ENCODE measurements around the gene ALOXE3.
A peak's percentile ranks its signal among the peaks of the same experiment; 100 is the strongest.

Gene ALOXE3

DNA sequence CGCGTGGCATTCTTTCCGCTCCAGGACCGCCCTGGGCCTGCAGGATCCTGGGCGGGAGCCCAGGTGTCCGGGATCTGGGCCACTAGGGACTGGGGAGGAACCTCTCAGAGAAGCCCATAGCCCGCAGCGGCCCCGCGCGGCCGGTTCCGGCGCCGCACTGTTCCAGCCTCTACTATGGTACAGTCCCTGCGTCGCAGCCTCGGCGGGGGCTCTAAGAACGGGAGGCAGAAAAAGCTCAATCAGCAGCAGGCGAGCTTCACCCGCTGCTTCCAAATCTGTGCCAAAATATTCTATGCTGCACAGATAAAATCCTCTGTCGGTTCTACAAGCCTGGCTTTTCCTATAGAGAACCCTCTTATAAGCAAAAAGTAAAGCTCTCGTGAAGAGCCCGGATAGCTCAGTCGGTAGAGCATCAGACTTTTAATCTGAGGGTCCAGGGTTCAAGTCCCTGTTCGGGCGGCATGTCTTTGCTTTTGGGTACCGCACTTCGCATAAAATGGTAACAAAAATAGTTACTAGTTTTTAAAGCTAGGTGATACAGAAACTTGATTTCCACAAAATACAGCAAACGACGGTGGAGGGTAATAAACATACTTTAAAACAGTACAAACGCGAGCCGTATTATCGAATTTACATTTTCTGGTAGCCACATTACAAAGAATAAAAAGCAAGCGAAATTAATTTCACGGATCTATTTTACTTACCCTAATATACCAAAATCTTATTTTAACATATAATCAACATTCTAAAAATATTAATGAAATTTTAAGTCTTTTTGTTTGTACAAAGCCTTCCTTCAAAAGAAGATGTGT, 661 bp upstream of the ALOXE3 start:
- POLR2A ChIA-PET, result interaction anchor here (1.2 to 2.3 kb wide), 6 partner anchors 33 to 176 kb away, joined by 3 to 12 read pairs (median 7); partner anchors contain the start of genes BORCS6, PER1 and SLC25A35
- TF ChIP-seq, protein P1, sequence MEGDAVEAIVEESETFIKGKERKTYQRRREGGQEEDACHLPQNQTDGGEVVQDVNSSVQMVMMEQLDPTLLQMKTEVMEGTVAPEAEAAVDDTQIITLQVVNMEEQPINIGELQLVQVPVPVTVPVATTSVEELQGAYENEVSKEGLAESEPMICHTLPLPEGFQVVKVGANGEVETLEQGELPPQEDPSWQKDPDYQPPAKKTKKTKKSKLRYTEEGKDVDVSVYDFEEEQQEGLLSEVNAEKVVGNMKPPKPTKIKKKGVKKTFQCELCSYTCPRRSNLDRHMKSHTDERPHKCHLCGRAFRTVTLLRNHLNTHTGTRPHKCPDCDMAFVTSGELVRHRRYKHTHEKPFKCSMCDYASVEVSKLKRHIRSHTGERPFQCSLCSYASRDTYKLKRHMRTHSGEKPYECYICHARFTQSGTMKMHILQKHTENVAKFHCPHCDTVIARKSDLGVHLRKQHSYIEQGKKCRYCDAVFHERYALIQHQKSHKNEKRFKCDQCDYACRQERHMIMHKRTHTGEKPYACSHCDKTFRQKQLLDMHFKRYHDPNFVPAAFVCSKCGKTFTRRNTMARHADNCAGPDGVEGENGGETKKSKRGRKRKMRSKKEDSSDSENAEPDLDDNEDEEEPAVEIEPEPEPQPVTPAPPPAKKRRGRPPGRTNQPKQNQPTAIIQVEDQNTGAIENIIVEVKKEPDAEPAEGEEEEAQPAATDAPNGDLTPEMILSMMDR (IDR thresholded peaks at IDR 0.05; ENCODE audit: insufficient read depth, low read length, missing control alignments), result peak; percentile 93
- DNase-seq (ENCODE audit: low read depth, low spot score), result no peak
- CTCF ChIA-PET, result interaction anchor here (0.6 to 7.5 kb wide), 43 partner anchors 8 to 307 kb away, joined by 3 to 168 read pairs (median 6); partner anchors contain the start of genes ALOX12B, AURKB, BORCS6 and KRABD2
- peak overlapping the region; percentile 73 for H3K4me3 ChIP-seq (ENCODE audit: low read depth, low read length)

DNA sequence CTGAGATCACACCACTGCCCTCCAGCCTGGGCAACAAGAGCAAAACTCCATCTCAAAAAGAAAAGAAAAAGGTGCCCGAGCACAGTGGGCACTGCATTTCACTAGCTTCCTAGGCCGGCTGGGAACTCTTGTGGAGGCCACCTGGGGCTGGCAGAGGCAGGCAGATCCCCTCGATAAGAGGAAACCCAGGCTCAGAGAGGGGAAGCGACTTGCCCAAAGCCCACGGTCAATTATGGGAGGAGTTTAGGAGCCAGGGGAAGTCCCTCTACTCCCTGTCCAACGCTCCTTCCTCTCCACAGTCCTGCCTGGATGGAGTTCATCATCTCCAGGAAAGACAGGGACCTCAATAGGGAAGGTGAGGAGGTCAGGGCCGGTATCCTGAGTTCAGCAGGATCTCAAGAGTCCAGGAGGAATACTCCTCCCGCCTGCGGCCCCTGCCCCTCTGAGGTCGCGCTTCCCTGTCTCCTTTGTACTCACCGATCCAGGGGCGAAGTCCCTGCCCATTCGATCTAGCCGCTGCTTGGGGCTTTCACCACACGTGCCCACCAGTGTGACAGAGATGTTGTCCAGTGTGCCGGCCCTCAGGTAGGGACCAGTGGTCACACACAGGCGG, 841 bp downstream of the ALOXE3 start:
- TF ChIP-seq, protein P1 (IDR thresholded peaks at IDR 0.05; ENCODE audit: insufficient read depth, low read length, missing control alignments), result no peak
- POLR2A ChIA-PET, result no interaction called here
- H3K4me3 ChIP-seq (ENCODE audit: low read depth, low read length), result peak overlapping the region; percentile 73
- no peak for DNase-seq (ENCODE audit: low read depth, low spot score)
- CTCF ChIA-PET, result interaction anchor here (1.0 to 7.5 kb wide), 14 partner anchors 8 to 105 kb away, joined by 3 to 168 read pairs (median 28); partner anchors contain the start of genes ALOX12B, PER1 and VAMP2

DNA sequence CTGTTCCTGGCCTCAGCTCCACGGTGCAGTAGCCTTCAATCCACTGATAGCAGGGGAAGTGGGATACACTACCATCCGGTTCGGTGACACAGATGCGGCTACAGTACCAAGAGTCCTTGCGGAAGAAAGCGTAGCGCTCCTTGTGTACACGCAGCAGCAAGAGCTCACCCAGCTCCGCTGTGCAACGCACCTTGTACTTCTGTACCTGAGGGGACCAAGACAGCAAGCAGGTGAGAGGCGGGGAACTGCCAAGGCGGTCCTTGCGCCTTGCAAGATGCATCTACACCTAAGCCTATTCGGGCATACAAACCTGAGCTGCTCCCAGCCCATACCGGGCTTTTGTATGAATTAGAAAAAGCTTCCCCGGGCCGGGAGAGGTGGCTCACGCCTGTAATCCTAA, 1.5 kb downstream of the ALOXE3 start:
- no peak overlapping the region for H3K4me3 ChIP-seq (ENCODE audit: low read depth, low read length)
- TF ChIP-seq, protein P1 (IDR thresholded peaks at IDR 0.05; ENCODE audit: insufficient read depth, low read length, missing control alignments), result no peak
- CTCF ChIA-PET, result interaction anchor here (2.2 to 7.5 kb wide), 7 partner anchors 7 to 57 kb away, joined by 6 to 168 read pairs (median 69); partner anchors contain the start of gene ALOX12B
- POLR2A ChIA-PET, result no interaction called here
- no peak for DNase-seq (ENCODE audit: low read depth, low spot score)

DNA sequence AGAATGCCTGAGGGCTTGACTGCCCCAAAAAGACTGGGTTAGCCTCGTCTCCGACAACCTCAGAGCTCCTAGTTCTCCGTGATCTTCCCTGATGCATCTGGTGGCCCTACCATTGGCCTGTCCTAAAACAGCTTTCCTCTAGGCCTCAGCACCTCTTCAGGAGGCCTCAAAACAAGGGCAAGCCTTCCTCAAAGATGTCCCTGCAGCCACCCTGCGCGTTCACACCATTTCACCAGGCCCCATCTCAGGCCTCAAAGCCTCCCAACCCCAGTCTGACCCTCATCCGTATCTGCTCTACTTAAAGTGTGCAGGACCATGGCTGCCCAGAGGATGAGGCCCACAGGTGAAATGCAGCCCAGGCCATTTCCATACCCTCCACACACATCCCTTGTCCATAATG, 7.4 kb downstream of the ALOXE3 start:
- TF ChIP-seq, protein P1 (IDR thresholded peaks at IDR 0.05; ENCODE audit: insufficient read depth, low read length, missing control alignments), result no peak
- CTCF ChIA-PET, result interaction anchor here (0.6 to 14.3 kb wide), 9 partner anchors 8 to 266 kb away, joined by 3 to 244 read pairs (median 22); partner anchors contain the start of genes ALOX12B and ALOXE3
- no peak overlapping the region for H3K4me3 ChIP-seq (ENCODE audit: low read depth, low read length)
- POLR2A ChIA-PET, result no interaction called here
- DNase-seq (ENCODE audit: low read depth, low spot score), result no peak

DNA sequence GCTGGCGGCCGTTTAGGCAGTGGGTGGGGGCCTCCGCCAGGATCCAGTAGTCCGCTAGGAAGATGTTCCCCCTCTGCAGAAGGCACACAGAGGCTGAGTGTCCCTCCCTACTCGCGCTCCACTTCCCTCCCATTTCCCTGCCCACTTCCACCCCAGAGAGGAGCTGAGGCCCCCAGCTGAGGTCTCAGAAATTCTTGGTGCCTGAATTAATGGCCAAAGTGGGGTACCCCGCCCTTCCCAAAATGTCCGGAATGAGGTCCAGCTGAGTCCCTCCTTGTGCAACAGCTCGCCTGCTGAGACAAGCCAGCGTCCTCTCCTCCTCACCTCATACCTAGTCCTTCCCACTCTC, 7.9 kb downstream of the ALOXE3 start:
- no peak for DNase-seq (ENCODE audit: low read depth, low spot score)
- ChIA-PET CTCF (interaction anchor here (0.6 to 14.3 kb wide), 9 partner anchors 8 to 267 kb away, joined by 3 to 244 read pairs (median 22); partner anchors contain the start of genes ALOX12B and ALOXE3), POLR2A (no interaction called here)
- TF ChIP-seq, protein P1 (IDR thresholded peaks at IDR 0.05; ENCODE audit: insufficient read depth, low read length, missing control alignments), result no peak
- no peak overlapping the region for H3K4me3 ChIP-seq (ENCODE audit: low read depth, low read length)
